K562 (cell line): ENCODE measurements around the gene ERVH48-1.

ENCODE experiments used
- ELF4 ChIP-seq: fragments of 450-650 bp; formaldehyde crosslinking; IDR thresholded peaks from 2 replicates; pipeline ENCODE4 v1.4.0; 2022; ENCODE audit warnings: missing genetic modification characterization
- EP300 ChIP-seq: IDR thresholded peaks from 2 replicates; pipeline ENCODE4 v1.6.1; 2012; ENCODE audit warnings: low read length, improper control_type of control experiment
- GTF2F1 ChIP-seq: IDR thresholded peaks from 2 replicates; pipeline ENCODE4 v1.6.1; 2011; ENCODE audit warnings: low read depth, low read length, improper control_type of control experiment
- KAT7 ChIP-seq: sonication (generic); formaldehyde crosslinking; IDR thresholded peaks from 2 replicates; pipeline ENCODE4 v1.8.0; 2022; ENCODE audit warnings: missing genetic modification reagents, mild to moderate bottlenecking, borderline replicate concordance
- POLR2AphosphoS5 ChIP-seq: IDR thresholded peaks from 2 replicates; pipeline ENCODE4 v1.6.1; 2011; ENCODE audit warnings: mild to moderate bottlenecking, low read depth, low read length, moderate library complexity; ENCODE audit not compliant: control insufficient read depth, insufficient read depth
- RNF2 ChIP-seq: sonication (generic); IDR thresholded peaks from 2 replicates; pipeline ENCODE4 v1.6.1; 2016
- SNRNP70 ChIP-seq: fragments of 200-400 bp; formaldehyde crosslinking; optimal IDR thresholded peaks from 2 replicates; pipeline ENCODE3; 2017; ENCODE audit warnings: low read depth, low read length
- ZSCAN29 ChIP-seq: fragments of 450-650 bp; IDR thresholded peaks from 2 replicates; pipeline ENCODE4 v1.6.1; 2017
- TF ChIP-seq, protein P1 (sequence below), 3 experiments: IDR thresholded peaks in 2 of 3; conservative IDR thresholded peaks in 1 of 3; 2 replicates each; pipeline ENCODE4 v1.5.1; 2011 to 2012; ENCODE audit warnings: low read length in 3 of 3, mild to moderate bottlenecking in 3 of 3, control low read depth in 2 of 3, improper control_type of control experiment in 1 of 3, inconsistent platforms in 1 of 3, low read depth in 1 of 3, mixed read lengths in 1 of 3, moderate library complexity in 1 of 3; ENCODE audit not compliant: insufficient read depth in 2 of 3
- TF ChIP-seq, protein P2 (sequence below), 2 experiments: fragments of 450-650 bp; formaldehyde crosslinking in 1 of 2; IDR thresholded peaks; 2 replicates each; pipeline versions ENCODE4 v1.4.0 to v1.6.1; 2014 to 2020; ENCODE audit warnings: mild to moderate bottlenecking in 2 of 2, borderline replicate concordance in 1 of 2, low read depth in 1 of 2
- TF ChIP-seq, protein P3 (sequence below), 2 experiments: fragments of 250-450 bp in 1 of 2; fragments of 450-650 bp in 1 of 2; sonication (Bioruptor Pico) in 1 of 2; IDR thresholded peaks; 2 replicates each; pipeline versions ENCODE4 v1.6.1 to v1.8.0; 2016 to 2021; ENCODE audit warnings: mild to moderate bottlenecking in 2 of 2, moderate library complexity in 2 of 2, missing compliant biosample characterization in 1 of 2, missing genetic modification characterization in 1 of 2

DNA sequence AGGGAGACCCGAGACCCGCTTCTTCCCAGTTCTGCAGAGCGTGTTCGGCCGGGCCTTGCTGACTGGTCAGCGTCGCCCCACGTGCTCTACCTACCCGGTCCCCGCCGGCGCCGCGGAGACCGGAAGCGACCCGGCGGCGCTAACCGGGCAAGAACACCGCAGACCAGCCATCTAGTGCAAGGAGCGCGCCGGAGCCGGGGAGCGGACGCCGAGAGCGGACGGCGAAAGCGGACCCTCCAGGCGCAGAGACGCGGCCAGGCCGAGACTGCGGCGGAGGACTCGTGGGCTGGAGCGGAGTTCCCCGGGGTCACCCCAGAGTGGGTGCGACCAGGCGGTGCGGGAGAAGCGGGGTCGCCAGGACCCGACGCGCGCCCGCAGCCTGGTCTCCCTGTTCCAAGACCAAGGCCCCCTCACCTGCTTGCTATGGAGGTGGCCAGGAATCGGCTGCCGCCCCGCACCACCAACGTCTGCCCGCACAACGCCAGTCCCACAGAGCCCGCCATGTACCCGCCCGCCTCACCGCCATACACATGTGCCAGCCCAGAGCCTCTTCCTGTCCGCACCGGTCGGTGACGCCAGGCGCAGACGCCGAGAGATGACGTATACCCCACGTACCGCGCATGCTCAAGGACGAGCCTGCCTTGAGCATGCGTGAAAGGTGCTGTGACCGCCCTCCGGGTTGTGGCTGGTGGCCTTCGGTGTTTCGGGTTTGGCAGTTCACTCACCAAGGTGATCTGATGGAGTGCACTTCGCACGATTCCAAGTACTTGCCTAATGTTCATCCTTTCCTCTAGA, 46.2 kb downstream of the ERVH48-1 start, which contains the start of gene WDR4:
- TF ChIP-seq, protein P1, sequence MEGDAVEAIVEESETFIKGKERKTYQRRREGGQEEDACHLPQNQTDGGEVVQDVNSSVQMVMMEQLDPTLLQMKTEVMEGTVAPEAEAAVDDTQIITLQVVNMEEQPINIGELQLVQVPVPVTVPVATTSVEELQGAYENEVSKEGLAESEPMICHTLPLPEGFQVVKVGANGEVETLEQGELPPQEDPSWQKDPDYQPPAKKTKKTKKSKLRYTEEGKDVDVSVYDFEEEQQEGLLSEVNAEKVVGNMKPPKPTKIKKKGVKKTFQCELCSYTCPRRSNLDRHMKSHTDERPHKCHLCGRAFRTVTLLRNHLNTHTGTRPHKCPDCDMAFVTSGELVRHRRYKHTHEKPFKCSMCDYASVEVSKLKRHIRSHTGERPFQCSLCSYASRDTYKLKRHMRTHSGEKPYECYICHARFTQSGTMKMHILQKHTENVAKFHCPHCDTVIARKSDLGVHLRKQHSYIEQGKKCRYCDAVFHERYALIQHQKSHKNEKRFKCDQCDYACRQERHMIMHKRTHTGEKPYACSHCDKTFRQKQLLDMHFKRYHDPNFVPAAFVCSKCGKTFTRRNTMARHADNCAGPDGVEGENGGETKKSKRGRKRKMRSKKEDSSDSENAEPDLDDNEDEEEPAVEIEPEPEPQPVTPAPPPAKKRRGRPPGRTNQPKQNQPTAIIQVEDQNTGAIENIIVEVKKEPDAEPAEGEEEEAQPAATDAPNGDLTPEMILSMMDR (IDR thresholded peaks at IDR 0.05 in 2 of 3, conservative IDR thresholded peaks at IDR 0.05 in 1 of 3; ENCODE audit: insufficient read depth in 2 of 3, low read depth in 1 of 3, low read length in 3 of 3) = peak in 1 of 3 experiments; percentile 5; a peak in 1 of 6 replicates
- TF ChIP-seq SNRNP70 = no peak
- peak; percentile 40; the same call in 1 of the 2 replicates for TF ChIP-seq RNF2
- peak; percentile 90 for TF ChIP-seq POLR2AphosphoS5
- TF ChIP-seq GTF2F1 = peak; percentile 91
- no peak; the same call in 1 of the 2 replicates for TF ChIP-seq KAT7 (CRISPR knock-in tag)
- TF ChIP-seq ZSCAN29 = peak; percentile 59; the same call in 1 of the 2 replicates
- TF ChIP-seq, protein P2, sequence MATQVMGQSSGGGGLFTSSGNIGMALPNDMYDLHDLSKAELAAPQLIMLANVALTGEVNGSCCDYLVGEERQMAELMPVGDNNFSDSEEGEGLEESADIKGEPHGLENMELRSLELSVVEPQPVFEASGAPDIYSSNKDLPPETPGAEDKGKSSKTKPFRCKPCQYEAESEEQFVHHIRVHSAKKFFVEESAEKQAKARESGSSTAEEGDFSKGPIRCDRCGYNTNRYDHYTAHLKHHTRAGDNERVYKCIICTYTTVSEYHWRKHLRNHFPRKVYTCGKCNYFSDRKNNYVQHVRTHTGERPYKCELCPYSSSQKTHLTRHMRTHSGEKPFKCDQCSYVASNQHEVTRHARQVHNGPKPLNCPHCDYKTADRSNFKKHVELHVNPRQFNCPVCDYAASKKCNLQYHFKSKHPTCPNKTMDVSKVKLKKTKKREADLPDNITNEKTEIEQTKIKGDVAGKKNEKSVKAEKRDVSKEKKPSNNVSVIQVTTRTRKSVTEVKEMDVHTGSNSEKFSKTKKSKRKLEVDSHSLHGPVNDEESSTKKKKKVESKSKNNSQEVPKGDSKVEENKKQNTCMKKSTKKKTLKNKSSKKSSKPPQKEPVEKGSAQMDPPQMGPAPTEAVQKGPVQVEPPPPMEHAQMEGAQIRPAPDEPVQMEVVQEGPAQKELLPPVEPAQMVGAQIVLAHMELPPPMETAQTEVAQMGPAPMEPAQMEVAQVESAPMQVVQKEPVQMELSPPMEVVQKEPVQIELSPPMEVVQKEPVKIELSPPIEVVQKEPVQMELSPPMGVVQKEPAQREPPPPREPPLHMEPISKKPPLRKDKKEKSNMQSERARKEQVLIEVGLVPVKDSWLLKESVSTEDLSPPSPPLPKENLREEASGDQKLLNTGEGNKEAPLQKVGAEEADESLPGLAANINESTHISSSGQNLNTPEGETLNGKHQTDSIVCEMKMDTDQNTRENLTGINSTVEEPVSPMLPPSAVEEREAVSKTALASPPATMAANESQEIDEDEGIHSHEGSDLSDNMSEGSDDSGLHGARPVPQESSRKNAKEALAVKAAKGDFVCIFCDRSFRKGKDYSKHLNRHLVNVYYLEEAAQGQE (IDR thresholded peaks at IDR 0.05; ENCODE audit: borderline replicate concordance) = peak; percentile 92
- TF ChIP-seq, protein P2 (CRISPR knock-in tag; IDR thresholded peaks at IDR 0.05; ENCODE audit: low read depth) = no peak
- no peak for TF ChIP-seq EP300
- TF ChIP-seq, protein P3, sequence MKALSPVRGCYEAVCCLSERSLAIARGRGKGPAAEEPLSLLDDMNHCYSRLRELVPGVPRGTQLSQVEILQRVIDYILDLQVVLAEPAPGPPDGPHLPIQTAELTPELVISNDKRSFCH (CRISPR knock-in tag; IDR thresholded peaks at IDR 0.05) = no peak
- TF ChIP-seq, protein P3 (tag; IDR thresholded peaks at IDR 0.05) = peak; percentile 78
- TF ChIP-seq ELF4 (CRISPR knock-in tag) = no peak
